Endodermal cell (in vitro differentiated cells): ENCODE results near the gene ZFP57. TPM values are rescaled to one million over a fixed set of nuclear protein-coding genes. Genes with fewer than 3 reads are reported as not detected.

Experiments
- DNase-seq: peaks from one replicate; pipeline ENCODE4 v3.0.0-alpha.2; 2017
- H3K27ac ChIP-seq: 2 replicates; pipeline ENCODE4 v1.5.1; 2013; ENCODE audit warnings: mild to moderate bottlenecking, low read depth, low read length, moderate library complexity
- H3K27me3 ChIP-seq: 2 replicates; pipeline ENCODE4 v1.6.1; 2013; ENCODE audit warnings: mild to moderate bottlenecking, low read length, moderate library complexity; ENCODE audit not compliant: insufficient read depth, control insufficient read depth, poor library complexity, severe bottlenecking
- H3K36me3 ChIP-seq: 2 replicates; pipeline ENCODE4 v1.7.0; 2013; ENCODE audit warnings: mild to moderate bottlenecking, low read length, moderate library complexity; ENCODE audit not compliant: control insufficient read depth, insufficient read depth
- H3K4me1 ChIP-seq: one replicate; pipeline ENCODE4 v1.7.0; 2013; ENCODE audit warnings: low read length; ENCODE audit not compliant: control insufficient read depth, insufficient read depth
- H3K4me3 ChIP-seq: 2 replicates; pipeline ENCODE4 v1.5.1; 2013; ENCODE audit warnings: mild to moderate bottlenecking, low read length, moderate library complexity
- H3K9ac ChIP-seq: 2 replicates; pipeline ENCODE4 v1.6.1; 2013; ENCODE audit warnings: mild to moderate bottlenecking, low read length, moderate library complexity; ENCODE audit not compliant: poor library complexity, severe bottlenecking; ENCODE audit errors: extremely low read depth
- H3K9me3 ChIP-seq: 2 replicates; pipeline ENCODE4 v1.6.1; 2013; ENCODE audit warnings: mild to moderate bottlenecking, low read length, moderate library complexity; ENCODE audit not compliant: control insufficient read depth
- H3K27ac Mint-ChIP-seq: 2 replicates; pipeline ENCODE4 v1.8.0; 2020; ENCODE audit warnings: mixed read lengths
- H3K27me3 Mint-ChIP-seq: 2 replicates; pipeline ENCODE4 v1.8.0; 2021; ENCODE audit warnings: mild to moderate bottlenecking, mixed read lengths; ENCODE audit not compliant: insufficient read depth
- H3K36me3 Mint-ChIP-seq: 2 replicates; pipeline ENCODE4 v1.8.0; 2020; ENCODE audit warnings: low read depth, mixed read lengths
- H3K4me1 Mint-ChIP-seq: 2 replicates; pipeline ENCODE4 v1.8.0; 2020; ENCODE audit warnings: mixed read lengths
- H3K4me3 Mint-ChIP-seq: 2 replicates; pipeline ENCODE4 v1.8.0; 2020; ENCODE audit warnings: mild to moderate bottlenecking, moderate library complexity, mixed read lengths
- H3K9me3 Mint-ChIP-seq: 2 replicates; pipeline ENCODE4 v1.8.0; 2020; ENCODE audit warnings: mild to moderate bottlenecking, mixed read lengths
- CTCF ChIP-seq: fragments of 200-600 bp; sonication (generic); conservative IDR thresholded peaks from 2 replicates; pipeline ENCODE4 v1.5.0; 2021; ENCODE audit warnings: antibody characterized with exemption, mild to moderate bottlenecking
- WGBS, 2 experiments: methylation state at CpG; one replicate each; pipeline versions ENCODE4 v1.1.5 to v1.1.7; 2013; ENCODE audit warnings: missing lambda C conversion rate in 2 of 2, mixed read lengths in 1 of 2; ENCODE audit not compliant: insufficient coverage in 1 of 2, insufficient read length in 1 of 2; 5-methylcytosine and 5-hydroxymethylcytosine counted together
- total RNA-seq, 2 donors: library from RNA; stranded (reverse); fragmentation: NEBNext Ultra II Directional in 1 of 2; extraction: Animal tissue kit (Norgen Biotek cat#: 25700) in 1 of 2; gene quantifications; 2 replicates in 1 of 2; 3 replicates in 1 of 2; pipeline ENCODE4 v1.2.1, GENCODE V29; 2021

The ZFP57 gene
- total RNA-seq, 2 donors from 2014 or later = 0.24 to 0.59 TPM

- no peaks in the 10 kb centered on the region for H3K9me3 ChIP-seq
- H3K36me3 ChIP-seq = no peaks in the 10 kb centered on the region
- no peaks in the 10 kb centered on the region for H3K9me3 Mint-ChIP-seq
- no peak overlapping the region for H3K9ac ChIP-seq
- H3K4me3 Mint-ChIP-seq = no peak overlapping the region
- no peak overlapping the region for H3K27ac ChIP-seq
- no peaks in the 10 kb centered on the region for H3K36me3 Mint-ChIP-seq
- H3K4me1 Mint-ChIP-seq = no peaks in the 10 kb centered on the region
- peaks cover 3% of the 10 kb centered on the region for H3K4me1 ChIP-seq
- no peak overlapping the region for H3K4me3 ChIP-seq
- no peak for DNase-seq
- peaks cover 59% of the 10 kb centered on the region for H3K27me3 ChIP-seq
- WGBS, 2 experiments = 82 to 94% methylated on average over 7 to 9 of the region's 9 CpGs
- peaks cover 81% of the 10 kb centered on the region for H3K27me3 Mint-ChIP-seq
- TF ChIP-seq CTCF = no peak
- no peak overlapping the region for H3K27ac Mint-ChIP-seq
These were observed 45.7 kb upstream of the ZFP57 start for GRCh38 chr6:29726571-29727194.

GRCh38 chr6:29726001-29726400 is 45.0 kb upstream of the ZFP57 start:
- H3K36me3 Mint-ChIP-seq = no peaks in the 10 kb centered on the region
- Histone ChIP-seq H3K9me3 (no peaks in the 10 kb centered on the region), H3K4me1 (peaks cover 3% of the 10 kb centered on the region), H3K27ac (no peak overlapping the region), H3K4me3 (no peak overlapping the region), H3K36me3 (no peaks in the 10 kb centered on the region), H3K9ac (no peak overlapping the region), H3K27me3 (peaks cover 65% of the 10 kb centered on the region)
- H3K9me3 Mint-ChIP-seq = no peaks in the 10 kb centered on the region
- no peak for TF ChIP-seq CTCF
- WGBS, 2 experiments = 92% methylated on average over 1 of the region's 1 CpG; no CpG with 5 or more reads in 1 of the 2 experiments
- H3K27me3 Mint-ChIP-seq = peaks cover 83% of the 10 kb centered on the region
- H3K27ac Mint-ChIP-seq = no peak overlapping the region
- no peak for DNase-seq
- H3K4me1 Mint-ChIP-seq = no peaks in the 10 kb centered on the region
- H3K4me3 Mint-ChIP-seq = no peak overlapping the region

- Mint-ChIP-seq H3K27ac (no peak overlapping the region), H3K4me1 (no peaks in the 10 kb centered on the region), H3K27me3 (peaks cover 80% of the 10 kb centered on the region), H3K9me3 (no peaks in the 10 kb centered on the region), H3K4me3 (no peak overlapping the region), H3K36me3 (no peaks in the 10 kb centered on the region)
- Histone ChIP-seq H3K4me1 (peaks cover 3% of the 10 kb centered on the region), H3K27ac (no peak overlapping the region), H3K27me3 (peaks cover 64% of the 10 kb centered on the region), H3K4me3 (no peak overlapping the region), H3K9ac (no peak overlapping the region), H3K36me3 (no peaks in the 10 kb centered on the region), H3K9me3 (no peaks in the 10 kb centered on the region)
- WGBS, 2 experiments = 84 to 94% methylated on average over 6 to 11 of the region's 11 CpGs
- TF ChIP-seq CTCF = no peak
- DNase-seq = no peak
These were observed 44.3 kb upstream of the ZFP57 start for GRCh38 chr6:29724937-29725869.
